Retinal pigment epithelial cell (primary cell): ENCODE results near the gene PAK6.

Experiments used
- DNase-seq: peaks from one replicate; pipeline ENCODE4 v3.0.0-alpha.2; 2010; ENCODE audit warnings: low read depth
- H3K4me3 ChIP-seq: 2 replicates; pipeline ENCODE4 v1.5.1; 2011; ENCODE audit warnings: mild to moderate bottlenecking, low read length, control low read depth, moderate library complexity
- CTCF ChIP-seq: conservative IDR thresholded peaks from 2 replicates; pipeline ENCODE4 v1.5.1; 2011; ENCODE audit warnings: low read depth, low read length, control low read depth, inconsistent platforms

The PAK6 gene

GRCh38 chr15:40298216-40298935 lies 59.5 kb downstream of the PAK6 start:
- no peak for DNase-seq
- no peak for TF ChIP-seq CTCF
- H3K4me3 ChIP-seq: no peak overlapping the region

- no peak overlapping the region for H3K4me3 ChIP-seq
- TF ChIP-seq CTCF: no peak
- no peak for DNase-seq
Measured at GRCh38 chr15:40300367-40300766, 61.5 kb downstream of the PAK6 start.

GRCh38 chr15:40300771-40301170 lies 61.9 kb downstream of the PAK6 start:
- no peak for DNase-seq
- H3K4me3 ChIP-seq: no peak overlapping the region
- TF ChIP-seq CTCF: no peak

- TF ChIP-seq CTCF: no peak
- DNase-seq: no peak
- no peak overlapping the region for H3K4me3 ChIP-seq
Measured at GRCh38 chr15:40301467-40302179, 62.8 kb downstream of the PAK6 start.

GRCh38 chr15:40302288-40302886 lies 63.5 kb downstream of the PAK6 start:
- TF ChIP-seq CTCF: no peak
- DNase-seq: no peak
- no peak overlapping the region for H3K4me3 ChIP-seq

- no peak for TF ChIP-seq CTCF
Measured at GRCh38 chr15:40302981-40303380, 64.1 kb downstream of the PAK6 start.

GRCh38 chr15:40303576-40303975 lies 64.7 kb downstream of the PAK6 start:
- DNase-seq: no peak
- no peak overlapping the region for H3K4me3 ChIP-seq

More at GRCh38 chr15:40302981-40303380, 64.1 kb downstream of the PAK6 start:
- no peak for DNase-seq
- no peak overlapping the region for H3K4me3 ChIP-seq

More at GRCh38 chr15:40303576-40303975, 64.7 kb downstream of the PAK6 start:
- TF ChIP-seq CTCF: no peak
